WTC11 (cell line): ENCODE measurements around the gene PDLIM1. TPM values are rescaled to one million over a fixed set of nuclear protein-coding genes. Genes with fewer than 3 reads are reported as not detected.
A peak's percentile ranks its signal among the peaks of the same experiment; 100 is the strongest.

Source experiments
- ATAC-seq: fragments of 200-7000 bp; cut with Tn5 transposase; 2 replicates; pipeline ENCODE4 v1.10.0; 2021; ENCODE audit warnings: mild to moderate bottlenecking, moderate library complexity
- CTCF ChIA-PET: fragments of 300-600 bp; sonication (Branson Sonifier 250); formaldehyde crosslinking; loops from one replicate; lab custom pipeline; 2021; ENCODE audit warnings: antibody characterized with exemption; lab: Charles Lee
- POLR2A ChIA-PET: fragments of 350-600 bp; sonication (Branson Sonifier 250); formaldehyde crosslinking; loops from one replicate; lab custom pipeline; 2021; ENCODE audit warnings: antibody characterized with exemption; lab: Charles Lee
- DNase-seq: peaks from one replicate; pipeline ENCODE4 v3.0.0; 2021; ENCODE audit warnings: low spot score
- H3K27ac Mint-ChIP-seq: 2 replicates; pipeline ENCODE4 v1.8.0; 2021; ENCODE audit warnings: mixed read lengths
- H3K27me3 Mint-ChIP-seq: 2 replicates; pipeline ENCODE4 v1.8.0; 2021; ENCODE audit warnings: low read depth, mild to moderate bottlenecking, moderate library complexity, mixed read lengths
- H3K36me3 Mint-ChIP-seq: 2 replicates; pipeline ENCODE4 v1.8.0; 2021; ENCODE audit warnings: mixed read lengths
- H3K4me1 Mint-ChIP-seq: 2 replicates; pipeline ENCODE4 v1.8.0; 2022; ENCODE audit warnings: mixed read lengths
- H3K4me3 Mint-ChIP-seq: 2 replicates; pipeline ENCODE4 v1.8.0; 2021; ENCODE audit warnings: mild to moderate bottlenecking, moderate library complexity, mixed read lengths
- H3K9me3 Mint-ChIP-seq: 2 replicates; pipeline ENCODE4 v1.8.0; 2021; ENCODE audit warnings: mixed read lengths
- CBFB ChIP-seq: sonication (generic); formaldehyde crosslinking; IDR thresholded peaks from 2 replicates; pipeline ENCODE4 v1.8.1; 2022; ENCODE audit warnings: mild to moderate bottlenecking, low read depth, missing genetic modification reagents
- ESRRA ChIP-seq: sonication (generic); formaldehyde crosslinking; IDR thresholded peaks from 2 replicates; pipeline ENCODE4 v1.8.1; 2022; ENCODE audit warnings: mild to moderate bottlenecking, missing genetic modification reagents, borderline replicate concordance
- ETV6 ChIP-seq: sonication (generic); formaldehyde crosslinking; IDR thresholded peaks from 2 replicates; pipeline ENCODE4 v1.8.1; 2022; ENCODE audit warnings: mild to moderate bottlenecking, missing genetic modification reagents
- GABPB1 ChIP-seq: sonication (generic); formaldehyde crosslinking; IDR thresholded peaks from 2 replicates; pipeline ENCODE4 v1.8.1; 2023; ENCODE audit warnings: mild to moderate bottlenecking, missing genetic modification reagents
- GRHL2 ChIP-seq: fragments of 250-450 bp; sonication (Bioruptor Pico); IDR thresholded peaks from 2 replicates; pipeline ENCODE4 v1.8.0; 2022; ENCODE audit warnings: mild to moderate bottlenecking, moderate library complexity; ENCODE audit not compliant: insufficient replicate concordance, severe bottlenecking
- IRF1 ChIP-seq: sonication (generic); formaldehyde crosslinking; IDR thresholded peaks from 2 replicates; pipeline ENCODE4 v1.8.0; 2023; ENCODE audit warnings: missing genetic modification reagents
- SOX15 ChIP-seq: fragments of 250-450 bp; sonication (Bioruptor Pico); IDR thresholded peaks from 2 replicates; pipeline ENCODE4 v1.9.0; 2021; ENCODE audit warnings: mild to moderate bottlenecking
- TP53 ChIP-seq: sonication (generic); formaldehyde crosslinking; IDR thresholded peaks from 2 replicates; pipeline ENCODE4 v1.8.1; 2023; ENCODE audit warnings: mild to moderate bottlenecking, missing genetic modification reagents
- ZNF423 ChIP-seq: fragments of 250-450 bp; sonication (Bioruptor Pico); IDR thresholded peaks from 2 replicates; pipeline ENCODE4 v2.1.2; 2022; ENCODE audit warnings: mild to moderate bottlenecking, moderate library complexity
- ZNF532 ChIP-seq: fragments of 250-450 bp; sonication (Bioruptor Pico); IDR thresholded peaks from 2 replicates; pipeline ENCODE4 v1.9.0; 2021; ENCODE audit warnings: mild to moderate bottlenecking, borderline replicate concordance
- total RNA-seq: library from RNA; stranded (reverse); gene quantifications from 3 replicates; pipeline ENCODE4 v1.2.3, GENCODE V29; 2021
- TF ChIP-seq, protein P1 (sequence below): sonication (generic); formaldehyde crosslinking; IDR thresholded peaks from 2 replicates; pipeline ENCODE4 v1.8.1; 2022; ENCODE audit warnings: mild to moderate bottlenecking, moderate library complexity, missing genetic modification reagents

Gene PDLIM1
- total RNA-seq, 1 experiment from 2014 or later: 223 TPM

DNA sequence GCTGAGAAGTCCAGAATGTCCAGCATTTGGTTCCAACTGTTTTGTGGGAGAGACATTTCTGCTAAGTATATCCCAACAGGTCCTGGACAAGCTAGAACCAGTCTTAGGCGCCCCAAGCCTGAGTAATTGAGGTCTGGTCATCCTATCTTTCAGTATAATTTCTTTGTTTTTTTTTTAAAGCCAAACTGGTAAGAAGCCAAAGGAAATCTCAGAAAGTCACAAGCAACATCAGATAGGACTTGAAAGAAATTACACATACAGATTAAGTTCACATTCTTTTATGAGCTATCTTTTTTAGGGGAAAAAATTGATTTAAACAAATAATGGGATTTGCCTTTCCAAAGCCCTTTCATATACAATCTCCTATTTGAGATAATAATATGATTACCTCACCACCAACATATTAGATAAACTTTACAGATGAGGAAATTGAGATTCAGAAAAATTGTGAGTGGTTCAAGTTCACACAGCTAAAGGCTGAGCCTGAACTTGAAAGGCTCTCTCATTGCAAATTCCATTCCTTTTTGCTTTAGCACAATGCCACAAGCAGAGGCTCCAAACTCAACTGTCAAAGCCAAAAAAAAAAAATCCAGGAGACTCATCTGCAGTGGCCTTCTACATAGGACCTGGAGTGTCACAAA, 15.0 kb downstream of the PDLIM1 start:
- H3K4me1 Mint-ChIP-seq: peaks cover 60% of the 10 kb centered on the region
- CTCF ChIA-PET: interaction anchor here (0.7 to 2.0 kb wide), 4 partner anchors 28 to 88 kb away, joined by 3 to 8 read pairs (median 3); no protein-coding TSS in a partner anchor
- peaks cover 6% of the 10 kb centered on the region; the same call in 1 of the 2 replicates for H3K9me3 Mint-ChIP-seq
- no peak for ATAC-seq
- H3K4me3 Mint-ChIP-seq: no peak overlapping the region
- H3K36me3 Mint-ChIP-seq: peaks cover 7% of the 10 kb centered on the region
- 0 out of 2 replicates have a peak overlapping the region, but pooled peaks have one; percentile 79 for H3K27ac Mint-ChIP-seq
- POLR2A ChIA-PET: interaction anchor here (0.7 kb wide), 1 partner anchor 19 kb away, joined by 3 read pairs; no protein-coding TSS in a partner anchor
- TF ChIP-seq ETV6 (CRISPR knock-in tag) (no peak), ZNF423 (CRISPR knock-in tag) (no peak), IRF1 (CRISPR knock-in tag) (no peak)
- DNase-seq: no peak
- no peaks in the 10 kb centered on the region for H3K27me3 Mint-ChIP-seq

DNA sequence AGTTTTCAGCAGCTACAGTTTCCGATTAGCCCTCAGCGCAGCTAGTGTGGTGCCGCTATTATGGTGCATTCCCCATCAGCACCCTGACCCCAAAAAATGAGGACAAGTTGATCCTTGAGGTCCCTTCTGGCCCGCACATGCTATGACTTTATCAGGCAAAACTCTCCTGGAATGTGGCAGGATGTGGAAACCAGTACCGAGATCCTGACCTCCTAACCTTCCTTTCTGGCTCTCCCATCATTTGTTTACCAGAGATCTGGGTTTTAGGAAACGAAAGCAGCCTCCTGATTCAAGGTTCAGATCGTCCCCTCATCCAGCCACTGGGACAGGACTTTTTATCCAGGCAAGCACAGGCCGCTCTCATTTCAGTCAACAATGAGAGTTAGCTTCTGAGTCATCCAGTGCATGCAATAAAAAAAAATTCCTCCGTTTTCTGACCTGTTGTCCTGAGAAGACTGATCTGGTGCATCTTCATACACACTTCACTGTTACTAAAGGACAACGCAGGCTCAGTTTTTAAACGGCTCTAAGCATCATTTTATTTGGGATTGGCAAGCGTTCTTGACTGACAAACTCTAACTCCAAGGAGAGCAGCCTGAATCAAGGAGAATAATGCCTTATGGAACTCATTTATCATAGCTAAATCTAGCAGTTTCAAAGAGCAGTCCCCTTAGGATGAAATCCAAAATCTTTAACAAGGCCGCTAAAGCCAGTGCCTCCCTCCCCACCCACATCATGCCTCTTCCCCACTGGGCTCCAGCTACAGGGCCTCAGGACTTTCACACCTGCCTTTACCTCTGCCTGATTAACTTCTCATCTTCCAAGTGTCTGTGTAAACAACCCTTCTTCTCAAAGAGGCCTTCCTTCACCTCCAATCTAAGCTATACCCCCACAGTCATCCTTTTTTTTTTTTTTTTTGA, 17.1 kb downstream of the PDLIM1 start:
- no peaks in the 10 kb centered on the region for H3K27me3 Mint-ChIP-seq
- TF ChIP-seq CBFB (CRISPR knock-in tag) (no peak), GABPB1 (CRISPR knock-in tag) (peak; percentile 68), SOX15 (CRISPR knock-in tag) (no peak)
- no peak overlapping the region for H3K4me3 Mint-ChIP-seq
- no peak for ATAC-seq
- POLR2A ChIA-PET: interaction anchor here (1.0 kb wide), 1 partner anchor 9 kb away, joined by 4 read pairs; no protein-coding TSS in a partner anchor
- CTCF ChIA-PET: interaction anchor here (1.0 to 1.4 kb wide), 2 partner anchors 27 to 31 kb away, joined by 3 to 4 read pairs; no protein-coding TSS in a partner anchor
- peaks cover 6% of the 10 kb centered on the region; the same call in 1 of the 2 replicates for H3K9me3 Mint-ChIP-seq
- H3K36me3 Mint-ChIP-seq: peaks cover 22% of the 10 kb centered on the region
- H3K4me1 Mint-ChIP-seq: peaks cover 49% of the 10 kb centered on the region
- peak overlapping the region; percentile 74 for H3K27ac Mint-ChIP-seq
- DNase-seq: no peak

- H3K4me3 Mint-ChIP-seq: no peak overlapping the region
- H3K27me3 Mint-ChIP-seq: no peaks in the 10 kb centered on the region
- ChIA-PET CTCF (no interaction called here), POLR2A (no interaction called here)
- DNase-seq: no peak
- H3K4me1 Mint-ChIP-seq: peaks cover 47% of the 10 kb centered on the region
- TF ChIP-seq, protein P1, sequence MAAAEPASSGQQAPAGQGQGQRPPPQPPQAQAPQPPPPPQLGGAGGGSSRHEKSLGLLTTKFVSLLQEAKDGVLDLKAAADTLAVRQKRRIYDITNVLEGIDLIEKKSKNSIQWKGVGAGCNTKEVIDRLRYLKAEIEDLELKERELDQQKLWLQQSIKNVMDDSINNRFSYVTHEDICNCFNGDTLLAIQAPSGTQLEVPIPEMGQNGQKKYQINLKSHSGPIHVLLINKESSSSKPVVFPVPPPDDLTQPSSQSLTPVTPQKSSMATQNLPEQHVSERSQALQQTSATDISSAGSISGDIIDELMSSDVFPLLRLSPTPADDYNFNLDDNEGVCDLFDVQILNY: no peak
- TF ChIP-seq TP53 (CRISPR knock-in tag) (no peak), GRHL2 (no peak), ZNF532 (CRISPR knock-in tag) (no peak), ESRRA (CRISPR knock-in tag) (no peak)
- peaks cover 43% of the 10 kb centered on the region for H3K36me3 Mint-ChIP-seq
- no peak; the same call in 1 of the 2 replicates for ATAC-seq
- H3K27ac Mint-ChIP-seq: peak overlapping the region; percentile 87
- H3K9me3 Mint-ChIP-seq: no peaks in the 10 kb centered on the region
These were observed 22.4 kb downstream of the PDLIM1 start for GRCh38 chr10:95268438-95268837.
